AG10803 (cell line): Measurements from ENCODE around the gene TMEM238.

Experiments
- DNase-seq: peaks from one replicate; pipeline ENCODE4 v3.0.0; 2010; ENCODE audit warnings: low read depth
- H3K4me3 ChIP-seq: 2 replicates; pipeline ENCODE4 v1.5.1; 2011; ENCODE audit warnings: mild to moderate bottlenecking, low read length, control low read depth
- TF ChIP-seq, protein P1 (sequence below): conservative IDR thresholded peaks from 2 replicates; pipeline ENCODE4 v1.5.1; 2011; ENCODE audit warnings: mild to moderate bottlenecking, low read length, control low read depth, inconsistent platforms

Gene TMEM238

DNA sequence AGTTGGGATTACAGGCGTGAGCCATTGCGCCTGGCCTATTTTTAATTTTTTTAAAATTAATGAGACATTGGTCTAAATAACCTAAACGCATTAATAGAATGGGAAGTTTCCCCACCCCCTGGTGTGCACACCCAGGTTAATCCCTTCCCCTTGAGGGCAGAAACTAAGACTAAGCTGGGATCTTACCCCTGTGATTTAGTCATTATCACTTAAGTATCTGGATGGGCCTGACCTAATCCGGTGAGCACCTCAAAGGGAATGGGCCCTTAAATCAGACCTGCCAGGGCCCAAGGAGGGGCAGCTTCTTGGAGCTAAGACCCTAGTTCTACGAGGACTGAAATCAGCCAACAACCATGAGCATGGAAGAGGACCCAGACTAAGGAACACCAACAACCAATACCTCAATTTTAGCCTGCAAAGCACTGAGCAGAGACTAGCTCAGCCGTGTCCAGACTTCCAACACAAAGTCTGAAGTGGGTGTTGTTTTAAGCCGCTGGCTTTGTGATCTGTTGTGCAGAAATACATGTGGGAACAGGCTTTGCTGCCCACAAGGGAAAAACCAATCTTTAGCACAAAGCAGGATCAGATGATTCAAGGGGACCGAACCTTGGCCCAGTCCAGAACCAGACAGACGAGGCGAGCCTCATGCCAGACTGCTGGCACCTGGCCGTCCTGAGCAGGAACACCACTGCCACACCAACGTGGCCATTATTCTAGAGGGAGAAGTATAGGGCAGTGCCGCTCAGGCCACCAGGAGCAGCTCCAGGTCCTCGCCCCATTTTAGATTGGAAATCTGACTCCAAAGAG is 16.4 kb upstream of the TMEM238 start:
- no peak for DNase-seq
- H3K4me3 ChIP-seq, result no peak overlapping the region
- TF ChIP-seq, protein P1, sequence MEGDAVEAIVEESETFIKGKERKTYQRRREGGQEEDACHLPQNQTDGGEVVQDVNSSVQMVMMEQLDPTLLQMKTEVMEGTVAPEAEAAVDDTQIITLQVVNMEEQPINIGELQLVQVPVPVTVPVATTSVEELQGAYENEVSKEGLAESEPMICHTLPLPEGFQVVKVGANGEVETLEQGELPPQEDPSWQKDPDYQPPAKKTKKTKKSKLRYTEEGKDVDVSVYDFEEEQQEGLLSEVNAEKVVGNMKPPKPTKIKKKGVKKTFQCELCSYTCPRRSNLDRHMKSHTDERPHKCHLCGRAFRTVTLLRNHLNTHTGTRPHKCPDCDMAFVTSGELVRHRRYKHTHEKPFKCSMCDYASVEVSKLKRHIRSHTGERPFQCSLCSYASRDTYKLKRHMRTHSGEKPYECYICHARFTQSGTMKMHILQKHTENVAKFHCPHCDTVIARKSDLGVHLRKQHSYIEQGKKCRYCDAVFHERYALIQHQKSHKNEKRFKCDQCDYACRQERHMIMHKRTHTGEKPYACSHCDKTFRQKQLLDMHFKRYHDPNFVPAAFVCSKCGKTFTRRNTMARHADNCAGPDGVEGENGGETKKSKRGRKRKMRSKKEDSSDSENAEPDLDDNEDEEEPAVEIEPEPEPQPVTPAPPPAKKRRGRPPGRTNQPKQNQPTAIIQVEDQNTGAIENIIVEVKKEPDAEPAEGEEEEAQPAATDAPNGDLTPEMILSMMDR, result no peak

DNA sequence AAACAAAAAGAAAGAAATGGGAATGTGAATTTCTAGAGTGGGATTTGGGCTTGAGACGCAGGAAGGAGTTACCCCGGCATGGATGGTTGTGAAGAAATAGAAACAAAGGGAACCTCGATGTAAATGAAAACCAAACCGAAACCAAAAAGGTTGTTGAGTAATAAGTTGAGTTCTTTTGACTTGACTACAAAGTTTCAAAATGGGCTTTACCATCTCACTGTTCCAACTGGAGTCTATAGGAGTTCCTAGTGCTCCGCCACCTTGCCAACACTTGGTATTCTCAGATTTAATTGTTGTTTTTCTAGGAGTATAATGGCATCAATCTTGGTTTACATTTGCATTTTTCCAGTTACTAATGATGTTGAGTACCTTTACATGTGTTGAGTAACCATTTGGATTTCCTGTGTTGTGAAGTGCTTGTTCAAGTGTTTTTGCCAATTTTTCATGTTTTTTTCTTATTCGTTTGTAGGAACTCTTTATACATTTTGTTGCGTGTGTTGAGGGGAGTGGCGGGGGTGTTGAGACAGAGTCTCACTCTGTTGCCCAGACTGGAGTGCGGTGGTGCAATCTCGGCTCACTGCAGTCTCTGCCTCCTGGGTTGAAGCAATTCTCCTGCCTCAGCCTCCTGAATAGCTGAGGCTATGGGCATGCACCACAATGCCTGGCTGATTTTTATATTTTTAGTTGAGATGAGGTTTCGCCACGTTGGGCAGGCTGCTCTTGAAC is 14.3 kb upstream of the TMEM238 start:
- DNase-seq, result no peak
- TF ChIP-seq, protein P1, result no peak
- H3K4me3 ChIP-seq, result no peak overlapping the region

DNA sequence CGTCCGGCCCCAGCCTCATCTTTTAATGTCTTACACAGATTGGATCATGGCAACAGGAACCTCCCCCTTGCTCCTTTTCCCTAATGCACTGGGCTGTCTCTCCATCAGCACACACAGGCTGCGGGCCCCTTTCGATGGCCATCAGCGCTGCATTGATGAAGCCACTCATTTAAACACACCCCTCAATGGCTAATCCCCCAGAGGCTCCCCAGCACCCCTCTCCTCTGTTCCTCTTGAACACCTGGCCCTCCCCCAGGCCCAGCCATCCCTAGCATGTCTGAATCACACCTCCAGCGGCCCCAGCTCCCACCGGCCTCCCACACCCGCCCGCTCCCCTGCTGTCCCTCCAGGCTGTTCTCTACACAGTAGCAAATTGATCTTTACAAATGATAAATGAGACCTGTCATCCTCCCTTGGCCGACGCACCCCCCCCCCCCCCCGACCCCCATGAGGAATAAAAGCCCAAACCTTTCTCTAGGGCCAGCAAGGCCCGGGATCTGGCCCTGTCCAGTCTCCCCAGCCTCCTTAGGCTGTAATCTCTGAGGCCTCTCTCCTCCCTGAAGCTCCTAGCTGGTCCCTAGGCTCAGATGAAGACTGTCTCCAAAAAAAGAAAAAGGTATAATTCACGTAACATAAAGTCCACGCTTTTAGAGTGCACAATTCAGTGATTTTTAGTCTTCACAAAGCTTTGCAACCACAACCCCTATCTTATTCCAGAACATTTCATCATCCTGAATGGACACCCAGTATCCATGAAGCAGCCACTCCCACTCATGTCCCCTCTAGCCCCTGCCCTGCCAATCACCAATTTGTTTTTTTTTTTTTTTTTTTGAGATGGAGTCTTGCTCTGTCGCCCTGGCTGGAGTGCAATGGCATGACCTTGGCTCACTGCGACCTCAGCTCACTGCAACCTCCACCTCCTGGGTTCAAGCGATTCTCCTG is 9.0 kb upstream of the TMEM238 start:
- no peak for DNase-seq
- no peak overlapping the region for H3K4me3 ChIP-seq
- TF ChIP-seq, protein P1, result no peak

DNA sequence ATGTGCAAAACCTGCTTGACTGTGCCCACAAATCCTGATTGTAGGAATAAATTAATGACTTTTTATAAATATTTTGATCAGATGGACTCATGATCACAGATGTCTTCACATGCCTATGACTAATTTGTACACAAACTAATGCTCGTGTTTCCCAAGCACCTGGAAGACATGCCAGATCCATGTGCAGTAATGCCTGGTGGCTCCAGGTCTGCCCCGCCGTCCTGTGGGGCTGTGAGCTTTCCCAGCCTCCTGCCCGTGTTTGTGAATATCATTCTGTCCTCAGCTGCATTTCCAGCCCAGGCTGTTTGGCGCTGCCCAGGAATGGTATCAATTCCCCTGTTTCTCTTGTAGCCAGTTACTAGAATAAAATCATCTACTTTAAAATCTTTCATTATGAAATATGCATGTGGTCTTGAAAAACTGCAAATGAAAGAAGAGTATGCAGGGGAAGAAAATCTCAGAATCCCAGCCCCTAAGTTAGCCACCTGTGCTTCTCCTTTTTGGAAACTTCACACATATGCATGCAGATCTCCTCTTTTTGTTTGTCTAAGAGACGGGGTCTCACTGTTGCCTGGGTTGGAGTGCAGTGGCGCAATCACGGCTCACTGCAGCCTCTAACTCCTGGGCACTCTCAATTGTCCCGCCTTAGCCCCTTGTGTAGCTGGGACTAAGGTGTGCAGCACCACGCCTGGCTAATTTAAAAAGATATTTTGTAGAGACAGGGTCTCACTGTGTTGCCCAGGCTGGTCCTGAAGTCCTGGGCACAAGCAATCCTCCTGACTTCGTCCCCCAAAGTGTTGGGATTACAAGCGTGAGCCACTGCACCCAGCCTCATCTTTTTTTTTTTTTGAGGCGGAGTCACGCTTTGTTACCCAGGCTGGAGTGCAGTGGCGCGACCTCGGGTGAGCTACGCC is 7.9 kb upstream of the TMEM238 start:
- TF ChIP-seq, protein P1, result no peak
- H3K4me3 ChIP-seq, result no peak overlapping the region
- DNase-seq, result peak; percentile 44

DNA sequence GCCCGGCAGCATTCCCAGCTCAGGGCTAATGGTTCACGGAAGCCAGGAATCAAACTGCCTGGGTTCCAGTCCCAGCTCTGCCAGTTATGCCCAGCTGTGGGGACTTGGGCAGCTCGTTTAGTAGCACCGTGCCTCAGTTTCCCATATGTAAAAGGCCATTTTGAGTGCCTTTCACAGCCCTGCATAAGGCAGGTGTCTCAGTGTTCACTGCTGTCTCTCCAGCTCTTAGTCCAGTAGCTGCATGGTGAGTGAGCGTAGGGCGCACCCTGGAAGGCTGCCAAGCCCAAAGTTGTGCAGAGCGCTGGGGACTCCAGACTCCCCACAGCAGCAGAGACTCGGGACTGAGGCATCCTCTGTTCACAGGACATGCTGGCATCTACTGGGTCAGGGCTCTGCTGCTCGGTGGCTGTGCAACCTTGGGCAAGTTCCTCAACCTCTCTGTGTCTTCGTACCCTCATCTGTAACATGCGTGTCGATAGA is 7.1 kb upstream of the TMEM238 start:
- TF ChIP-seq, protein P1, result no peak
- no peak overlapping the region for H3K4me3 ChIP-seq
- DNase-seq, result no peak

DNA sequence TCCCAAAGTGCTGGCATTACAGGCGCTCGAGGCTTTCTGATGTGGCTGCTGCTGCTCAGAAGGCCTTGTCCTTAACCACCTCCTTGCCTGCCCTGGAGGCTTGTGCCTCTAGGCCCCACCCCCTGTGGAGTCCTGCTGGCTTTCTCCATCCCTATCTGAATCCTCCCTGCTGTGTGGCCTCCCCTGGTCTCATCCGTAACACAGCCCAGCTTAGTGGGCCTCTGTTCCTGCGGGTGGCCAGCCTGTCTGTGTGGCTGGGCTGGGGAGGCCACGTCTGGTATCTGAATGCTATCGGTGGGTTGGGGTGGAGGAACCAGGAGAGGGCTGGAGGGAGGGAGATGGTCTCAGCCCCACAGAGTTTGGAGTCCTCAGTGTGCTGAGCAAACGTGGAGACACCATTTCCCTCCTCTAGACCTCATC is 6.4 kb upstream of the TMEM238 start:
- no peak for DNase-seq
- TF ChIP-seq, protein P1, result no peak
- H3K4me3 ChIP-seq, result no peak overlapping the region
